ENCODE data around the gene MLF2.

DNA sequence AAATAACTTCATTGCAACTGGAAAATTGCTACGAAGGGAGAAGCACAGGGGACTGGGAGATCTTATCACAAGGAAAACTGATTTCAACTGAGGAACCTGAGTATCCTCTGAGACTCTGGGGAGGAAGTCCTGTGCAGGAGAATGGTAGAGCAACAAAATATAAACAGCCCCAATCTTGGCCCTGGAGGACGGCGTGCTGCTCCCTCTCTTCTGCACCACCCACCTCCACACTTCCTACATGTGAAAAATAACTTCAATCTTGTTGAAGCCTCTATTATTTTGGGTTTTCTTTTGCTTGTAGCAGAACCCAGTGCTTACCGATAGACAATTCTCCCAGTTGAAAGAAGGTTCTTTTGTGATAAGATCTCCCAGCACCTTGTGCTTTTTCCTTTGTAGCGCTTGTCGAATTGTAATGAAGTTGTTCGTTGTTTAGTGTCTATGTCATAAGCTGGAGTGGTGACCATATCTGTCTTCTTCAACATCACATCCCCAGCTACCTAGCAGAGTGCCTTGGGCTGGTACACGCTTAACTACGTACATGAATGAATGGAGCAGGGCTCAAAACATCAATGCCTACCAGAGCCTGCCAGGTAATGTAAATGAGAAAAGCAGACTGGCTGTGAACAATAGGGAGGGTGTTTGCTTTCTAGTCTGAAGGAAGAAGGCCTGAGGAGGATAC is 33.6 kb upstream of the MLF2 start:
- TF ChIP-seq EZH2 (optimal IDR thresholded peaks at IDR 0.05; ENCODE audit: low read depth, low read length), result no peak
- TF ChIP-seq, protein P1, sequence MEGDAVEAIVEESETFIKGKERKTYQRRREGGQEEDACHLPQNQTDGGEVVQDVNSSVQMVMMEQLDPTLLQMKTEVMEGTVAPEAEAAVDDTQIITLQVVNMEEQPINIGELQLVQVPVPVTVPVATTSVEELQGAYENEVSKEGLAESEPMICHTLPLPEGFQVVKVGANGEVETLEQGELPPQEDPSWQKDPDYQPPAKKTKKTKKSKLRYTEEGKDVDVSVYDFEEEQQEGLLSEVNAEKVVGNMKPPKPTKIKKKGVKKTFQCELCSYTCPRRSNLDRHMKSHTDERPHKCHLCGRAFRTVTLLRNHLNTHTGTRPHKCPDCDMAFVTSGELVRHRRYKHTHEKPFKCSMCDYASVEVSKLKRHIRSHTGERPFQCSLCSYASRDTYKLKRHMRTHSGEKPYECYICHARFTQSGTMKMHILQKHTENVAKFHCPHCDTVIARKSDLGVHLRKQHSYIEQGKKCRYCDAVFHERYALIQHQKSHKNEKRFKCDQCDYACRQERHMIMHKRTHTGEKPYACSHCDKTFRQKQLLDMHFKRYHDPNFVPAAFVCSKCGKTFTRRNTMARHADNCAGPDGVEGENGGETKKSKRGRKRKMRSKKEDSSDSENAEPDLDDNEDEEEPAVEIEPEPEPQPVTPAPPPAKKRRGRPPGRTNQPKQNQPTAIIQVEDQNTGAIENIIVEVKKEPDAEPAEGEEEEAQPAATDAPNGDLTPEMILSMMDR (IDR thresholded peaks at IDR 0.05; ENCODE audit: low read length), result no peak
